Epithelial cell of esophagus (primary cell): Measurements from ENCODE around the gene LCE2B.

Experiments
- DNase-seq: peaks from one replicate; pipeline ENCODE4 v3.0.0; 2010; ENCODE audit warnings: low read depth
- H3K4me3 ChIP-seq: 2 replicates; pipeline ENCODE4 v1.5.1; 2011; ENCODE audit warnings: mild to moderate bottlenecking, low read length, control low read depth
- TF ChIP-seq, protein P1 (sequence below): IDR thresholded peaks from 2 replicates; pipeline ENCODE4 v1.5.1; 2011; ENCODE audit warnings: low read depth, mild to moderate bottlenecking, low read length, control low read depth, inconsistent platforms; ENCODE audit not compliant: insufficient read depth; ENCODE audit errors: missing control alignments

Gene LCE2B

DNA sequence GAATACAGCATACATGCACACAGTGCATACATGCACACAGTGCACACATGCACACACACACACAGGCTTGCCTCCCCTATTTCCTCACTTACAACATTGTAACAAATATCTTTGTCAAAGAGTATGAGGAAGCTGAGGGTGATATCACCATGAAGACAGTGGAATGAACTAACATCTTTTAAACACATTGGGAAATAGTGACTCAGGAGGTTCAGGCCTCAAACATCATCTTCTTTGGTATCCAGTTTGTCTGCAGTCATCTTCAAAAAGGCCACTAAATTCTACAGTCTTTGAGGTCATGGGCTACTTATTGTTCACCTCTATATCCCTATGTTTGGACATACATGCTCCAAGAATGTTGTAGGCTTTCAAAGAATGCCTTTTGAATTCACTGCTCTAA lies 2.1 kb upstream of the LCE2B start:
- no peak overlapping the region for H3K4me3 ChIP-seq
- peak; percentile 66 for DNase-seq
- TF ChIP-seq, protein P1, sequence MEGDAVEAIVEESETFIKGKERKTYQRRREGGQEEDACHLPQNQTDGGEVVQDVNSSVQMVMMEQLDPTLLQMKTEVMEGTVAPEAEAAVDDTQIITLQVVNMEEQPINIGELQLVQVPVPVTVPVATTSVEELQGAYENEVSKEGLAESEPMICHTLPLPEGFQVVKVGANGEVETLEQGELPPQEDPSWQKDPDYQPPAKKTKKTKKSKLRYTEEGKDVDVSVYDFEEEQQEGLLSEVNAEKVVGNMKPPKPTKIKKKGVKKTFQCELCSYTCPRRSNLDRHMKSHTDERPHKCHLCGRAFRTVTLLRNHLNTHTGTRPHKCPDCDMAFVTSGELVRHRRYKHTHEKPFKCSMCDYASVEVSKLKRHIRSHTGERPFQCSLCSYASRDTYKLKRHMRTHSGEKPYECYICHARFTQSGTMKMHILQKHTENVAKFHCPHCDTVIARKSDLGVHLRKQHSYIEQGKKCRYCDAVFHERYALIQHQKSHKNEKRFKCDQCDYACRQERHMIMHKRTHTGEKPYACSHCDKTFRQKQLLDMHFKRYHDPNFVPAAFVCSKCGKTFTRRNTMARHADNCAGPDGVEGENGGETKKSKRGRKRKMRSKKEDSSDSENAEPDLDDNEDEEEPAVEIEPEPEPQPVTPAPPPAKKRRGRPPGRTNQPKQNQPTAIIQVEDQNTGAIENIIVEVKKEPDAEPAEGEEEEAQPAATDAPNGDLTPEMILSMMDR = no peak

DNA sequence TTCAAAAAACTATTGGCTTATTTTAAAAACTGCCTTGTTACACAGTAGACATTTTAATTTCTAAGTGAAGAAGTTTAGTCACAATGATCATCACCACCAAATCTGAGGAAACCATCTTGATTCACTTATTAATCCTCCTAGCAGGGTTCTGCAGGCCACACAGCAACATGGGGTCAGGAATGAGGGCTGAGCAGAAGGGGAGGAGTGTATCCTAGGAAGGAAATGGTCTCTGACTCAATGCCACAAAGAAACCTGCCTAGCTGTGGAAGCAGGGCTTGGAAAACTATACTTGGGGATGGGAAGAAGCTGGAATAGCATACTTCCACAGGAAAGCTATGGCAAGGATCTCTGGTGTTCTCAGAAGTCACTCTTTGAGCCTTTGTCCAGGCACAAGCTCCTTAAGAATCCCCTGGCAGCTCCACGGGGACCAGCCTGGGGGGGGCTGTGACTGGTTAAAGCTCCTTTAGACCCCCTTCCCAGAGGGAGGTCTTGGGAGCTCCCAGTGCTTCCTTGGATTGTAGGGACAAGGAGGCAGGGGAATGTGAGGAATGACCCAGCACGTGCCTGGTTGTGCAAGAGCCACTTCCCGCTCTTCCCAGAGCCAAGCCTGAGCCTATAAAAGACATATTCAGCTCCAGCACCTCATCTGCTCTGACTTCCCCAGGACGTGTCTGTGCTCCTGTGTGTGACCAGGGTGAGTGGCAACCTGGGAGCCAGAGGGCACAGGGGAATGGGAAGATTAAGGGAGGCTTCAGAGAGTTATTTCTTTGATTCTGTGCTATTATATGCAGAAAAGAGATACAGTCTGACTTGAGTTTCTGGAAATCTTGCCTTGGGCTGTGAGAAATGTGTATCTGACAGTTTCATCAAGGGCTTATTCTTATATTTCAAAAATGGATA lies 12.0 kb downstream of the LCE2B start, which contains the start of gene LCE2A:
TSS of gene LCE2A (plus strand) at position 645 of the 900 bp plus-strand sequence. CDS start 557 bp downstream, outside the sequence.
- peak; percentile 17 for DNase-seq
- H3K4me3 ChIP-seq = no peak within 1 kb of the TSS
- TF ChIP-seq, protein P1 = no peak

DNA sequence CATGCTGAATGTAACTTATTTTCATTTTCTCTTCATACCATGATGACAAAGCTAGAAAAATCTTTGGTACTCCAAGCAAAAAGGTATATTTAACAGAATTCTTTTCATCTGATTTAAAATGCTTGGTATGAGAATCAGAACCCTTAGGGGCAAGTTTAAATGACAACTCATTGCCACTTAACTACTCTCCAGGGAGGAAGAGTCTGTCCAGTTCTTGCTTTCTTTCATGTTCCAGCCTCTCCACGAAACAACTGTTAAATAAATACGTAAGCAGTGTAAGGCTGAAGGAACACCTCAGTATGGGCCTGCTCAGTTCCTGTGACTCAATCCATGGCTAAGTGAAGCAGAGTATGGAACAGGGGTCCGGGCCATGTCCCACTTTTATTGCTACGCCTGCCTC lies 13.8 kb downstream of the LCE2B start:
- no peak for DNase-seq
- no peak overlapping the region for H3K4me3 ChIP-seq
- TF ChIP-seq, protein P1 = no peak

DNA sequence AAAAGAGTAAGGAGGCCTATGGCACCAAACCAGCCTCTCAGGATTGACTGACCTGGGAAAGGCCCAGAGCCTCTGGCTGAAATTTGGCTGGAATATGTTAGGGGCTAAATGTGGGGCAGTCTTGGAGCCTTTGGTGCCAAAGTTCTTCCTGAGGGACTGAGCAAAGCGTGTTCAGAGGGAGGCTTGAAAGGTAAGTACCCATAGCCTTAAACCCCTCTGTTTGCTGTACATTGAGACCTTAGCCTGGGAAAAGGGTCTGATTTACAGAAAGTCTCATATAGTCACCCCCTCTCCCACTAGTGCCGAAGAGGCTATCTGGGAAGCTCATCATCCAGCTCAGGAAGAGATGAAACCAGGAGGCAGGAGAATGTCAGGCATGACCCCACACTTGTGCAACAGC lies 21.9 kb downstream of the LCE2B start, which contains the start of gene LCE4A:
TSS of gene LCE4A (plus strand) at position 301 of the 400 bp plus-strand sequence. CDS start 916 bp downstream, outside the sequence.
- H3K4me3 ChIP-seq = no peak within 1 kb of the TSS
- no peak for DNase-seq
- TF ChIP-seq, protein P1 = no peak

DNA sequence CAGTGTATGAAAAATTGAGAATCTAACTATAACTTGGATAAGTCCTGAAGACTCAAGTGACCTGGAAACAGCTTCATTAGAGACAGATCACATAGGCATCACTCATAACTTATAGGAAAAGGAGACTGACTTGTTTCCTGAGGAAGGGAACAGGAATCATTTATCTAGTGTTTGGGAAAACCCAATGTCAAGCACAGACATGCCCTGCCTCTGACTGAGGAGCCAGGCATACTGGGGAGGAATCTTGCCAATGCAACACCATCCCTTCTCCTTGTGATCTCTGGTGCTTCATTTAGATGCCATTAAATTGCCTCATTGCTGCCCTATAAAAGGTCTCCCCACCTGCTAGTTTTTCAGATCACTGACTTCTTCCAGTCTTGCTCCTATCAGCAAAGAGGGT lies 32.3 kb downstream of the LCE2B start:
- TF ChIP-seq, protein P1 = no peak
- H3K4me3 ChIP-seq = no peak overlapping the region
- peak; percentile 97 for DNase-seq

DNA sequence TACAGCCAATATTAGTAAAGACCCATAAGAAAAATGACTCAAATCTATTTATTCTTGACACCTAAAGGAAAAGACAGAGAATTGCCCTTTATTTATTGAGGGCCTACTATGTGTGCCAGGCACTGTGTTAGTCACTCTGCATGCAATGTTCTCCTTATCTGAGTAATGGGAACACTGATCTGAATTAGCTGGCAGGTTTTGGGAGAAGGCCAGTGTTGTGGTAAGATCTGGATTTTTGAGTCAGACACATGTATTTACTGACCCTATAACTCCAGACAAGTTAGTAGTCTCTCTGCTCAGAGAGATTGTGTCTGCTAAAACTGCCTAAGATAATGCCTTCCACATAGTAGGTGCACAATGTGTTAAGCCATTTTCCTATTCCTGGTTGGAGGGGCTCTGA lies 39.3 kb downstream of the LCE2B start:
- no peak overlapping the region for H3K4me3 ChIP-seq
- TF ChIP-seq, protein P1 = no peak
- DNase-seq = no peak

DNA sequence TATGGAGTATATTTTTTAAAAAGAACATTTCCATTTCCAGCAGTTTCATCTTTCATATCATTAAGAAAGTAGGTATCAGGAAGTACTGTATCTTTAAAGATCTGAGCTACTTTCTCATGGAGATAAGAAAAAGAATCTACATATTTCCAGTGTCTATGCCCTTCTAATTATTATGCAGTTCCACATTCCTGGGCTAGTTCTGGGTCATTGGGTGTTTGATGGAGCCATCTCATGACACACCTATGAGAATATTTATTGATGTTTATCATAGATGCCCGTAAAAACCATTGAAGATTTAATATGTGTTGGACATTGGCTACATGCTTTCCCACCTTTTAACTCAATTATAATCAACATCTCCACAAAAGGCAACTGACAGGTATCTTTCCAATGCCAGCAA lies 43.1 kb downstream of the LCE2B start:
- no peak overlapping the region for H3K4me3 ChIP-seq
- no peak for DNase-seq
- TF ChIP-seq, protein P1 = no peak
